Mesenchymal stem cell (in vitro differentiated cells and primary cell): Measurements from ENCODE around the gene MKKS.
"Not testable (repeated sequence)": the region's sequence is repeated elsewhere in the genome, so short reads cannot be mapped to it uniquely, and the experiment has no call there.

Source experiments
- DNase-seq: peaks from one replicate; pipeline ENCODE4 v3.0.0-alpha.2; 2013
- H2AFZ ChIP-seq: one replicate; pipeline ENCODE4 v1.6.1; 2013; ENCODE audit warnings: low read depth, mild to moderate bottlenecking, control low read depth, inconsistent platforms, low read length, moderate library complexity
- H2AK5ac ChIP-seq: 2 replicates; pipeline ENCODE4 v1.6.1; 2013; ENCODE audit warnings: low read length, moderate library complexity, mild to moderate bottlenecking, inconsistent platforms; ENCODE audit not compliant: severe bottlenecking
- H2BK120ac ChIP-seq: one replicate; pipeline ENCODE4 v1.6.1; 2013; ENCODE audit warnings: low read depth, mild to moderate bottlenecking, inconsistent platforms, low read length, moderate library complexity
- H2BK12ac ChIP-seq, 2 experiments: one replicate each; pipeline ENCODE4 v1.6.1; 2013; ENCODE audit warnings: inconsistent platforms in 2 of 2, low read length in 2 of 2, mild to moderate bottlenecking in 2 of 2, moderate library complexity in 2 of 2, control low read depth in 1 of 2
- H2BK15ac ChIP-seq: one replicate; pipeline ENCODE4 v1.6.1; 2013; ENCODE audit warnings: mild to moderate bottlenecking, low read depth, inconsistent platforms; ENCODE audit not compliant: poor library complexity, severe bottlenecking
- H2BK5ac ChIP-seq: 2 replicates; pipeline ENCODE4 v1.6.1; 2013; ENCODE audit warnings: low read depth, mild to moderate bottlenecking, low read length, control low read depth, inconsistent platforms; ENCODE audit not compliant: poor library complexity, severe bottlenecking
- H3K14ac ChIP-seq, 2 experiments: one replicate each; pipeline ENCODE4 v1.6.1; 2013; ENCODE audit warnings: inconsistent platforms in 2 of 2, low read length in 2 of 2, control low read depth in 1 of 2, mild to moderate bottlenecking in 1 of 2, moderate library complexity in 1 of 2
- H3K18ac ChIP-seq, 2 experiments: one replicate each; pipeline ENCODE4 v1.6.1; 2013; ENCODE audit warnings: inconsistent platforms in 2 of 2, low read length in 2 of 2, control low read depth in 1 of 2, low read depth in 1 of 2, mild to moderate bottlenecking in 1 of 2
- H3K23ac ChIP-seq, 2 experiments: one replicate each; pipeline ENCODE4 v1.6.1; 2013; ENCODE audit warnings: inconsistent platforms in 2 of 2, low read length in 2 of 2, mild to moderate bottlenecking in 2 of 2, moderate library complexity in 2 of 2, control low read depth in 1 of 2
- H3K27ac ChIP-seq: 2 replicates; pipeline ENCODE4 v1.5.1; 2013; ENCODE audit warnings: mild to moderate bottlenecking, moderate library complexity, low read length, control low read depth, inconsistent platforms; ENCODE audit not compliant: poor library complexity, severe bottlenecking
- H3K27me3 ChIP-seq, 2 experiments: 2 replicates each; pipeline versions ENCODE4 v1.6.1 to v1.7.0; 2013; ENCODE audit warnings: low read length in 2 of 2, mild to moderate bottlenecking in 2 of 2, moderate library complexity in 2 of 2, control low read depth in 1 of 2, inconsistent platforms in 1 of 2; ENCODE audit not compliant: control insufficient read depth in 1 of 2, insufficient read depth in 1 of 2
- H3K36me3 ChIP-seq, 2 experiments: 2 replicates each; pipeline versions ENCODE4 v1.6.1 to v1.7.0; 2013; ENCODE audit warnings: low read length in 2 of 2, control low read depth in 1 of 2, inconsistent platforms in 1 of 2, low read depth in 1 of 2, mild to moderate bottlenecking in 1 of 2; ENCODE audit not compliant: insufficient read depth in 2 of 2, control insufficient read depth in 1 of 2
- H3K4ac ChIP-seq, 2 experiments: one replicate each; pipeline ENCODE4 v1.6.1; 2013; ENCODE audit warnings: inconsistent platforms in 2 of 2, low read length in 2 of 2, mild to moderate bottlenecking in 2 of 2, moderate library complexity in 2 of 2, control low read depth in 1 of 2, low read depth in 1 of 2
- H3K4me1 ChIP-seq: 2 replicates; pipeline ENCODE4 v1.6.1; 2013; ENCODE audit warnings: low read depth, low read length, control low read depth; ENCODE audit not compliant: control insufficient read depth, insufficient read depth
- H3K4me2 ChIP-seq: 2 replicates; pipeline ENCODE4 v1.6.1; 2013; ENCODE audit warnings: low read length, mild to moderate bottlenecking, inconsistent platforms; ENCODE audit not compliant: poor library complexity, severe bottlenecking
- H3K4me3 ChIP-seq, 2 experiments: 2 replicates each; pipeline versions ENCODE4 v1.5.1 to v1.7.0; 2013; ENCODE audit warnings: low read length in 2 of 2, mild to moderate bottlenecking in 2 of 2, control low read depth in 1 of 2, low read depth in 1 of 2; ENCODE audit not compliant: insufficient read depth in 1 of 2
- H3K79me1 ChIP-seq: replicated peaks from 2 replicates; pipeline ENCODE4 v1.6.1; 2013; ENCODE audit warnings: mild to moderate bottlenecking, control low read depth, low read length, inconsistent platforms; ENCODE audit not compliant: poor library complexity, severe bottlenecking
- H3K9ac ChIP-seq: 2 replicates; pipeline ENCODE4 v1.7.0; 2013; ENCODE audit warnings: mild to moderate bottlenecking, low read length, moderate library complexity
- H3K9me3 ChIP-seq: 2 replicates; pipeline ENCODE4 v1.7.0; 2013; ENCODE audit warnings: mild to moderate bottlenecking, low read length; ENCODE audit not compliant: control insufficient read depth
- H4K8ac ChIP-seq: one replicate; pipeline ENCODE4 v1.6.1; 2013; ENCODE audit warnings: inconsistent platforms, mild to moderate bottlenecking, low read length, moderate library complexity
- H4K91ac ChIP-seq: one replicate; pipeline ENCODE4 v1.6.1; 2013; ENCODE audit warnings: mild to moderate bottlenecking, low read length, inconsistent platforms
- WGBS: methylation state at CpG from one replicate; pipeline ENCODE4 v1.1.7; 2013; ENCODE audit warnings: mixed read lengths; 5-methylcytosine and 5-hydroxymethylcytosine counted together

Gene MKKS

GRCh38 chr20:10402938-10403608 is 30.9 kb downstream of the MKKS start:
- Histone ChIP-seq H3K23ac (no peak overlapping the region), H3K14ac (no peak overlapping the region), H2BK15ac (no peak overlapping the region), H2BK12ac (no peak overlapping the region), H3K4me1 (no peaks in the 10 kb centered on the region), H3K4me2 (no peak overlapping the region), H2BK120ac (no peak overlapping the region), H3K4ac (peak overlapping the region in 1 of 2 experiments; percentile 26), H2BK5ac (no peak overlapping the region), H3K18ac (no peak overlapping the region), H3K9me3 (no peaks in the 10 kb centered on the region), H4K8ac (no peak overlapping the region), H3K79me1 (no peaks in the 10 kb centered on the region), H3K27ac (no peak overlapping the region), H3K36me3 (peaks cover 3 to 26% of the 10 kb centered on the region in 2 experiments), H3K4me3 (no peak overlapping the region), H2AFZ (no peak overlapping the region), H3K9ac (no peak overlapping the region), H2AK5ac (no peak overlapping the region), H3K27me3 (no peaks in the 10 kb centered on the region), H4K91ac (no peak overlapping the region)
- DNase-seq = no peak
- WGBS = 91% methylated on average over 3 of the region's 3 CpGs

DNA sequence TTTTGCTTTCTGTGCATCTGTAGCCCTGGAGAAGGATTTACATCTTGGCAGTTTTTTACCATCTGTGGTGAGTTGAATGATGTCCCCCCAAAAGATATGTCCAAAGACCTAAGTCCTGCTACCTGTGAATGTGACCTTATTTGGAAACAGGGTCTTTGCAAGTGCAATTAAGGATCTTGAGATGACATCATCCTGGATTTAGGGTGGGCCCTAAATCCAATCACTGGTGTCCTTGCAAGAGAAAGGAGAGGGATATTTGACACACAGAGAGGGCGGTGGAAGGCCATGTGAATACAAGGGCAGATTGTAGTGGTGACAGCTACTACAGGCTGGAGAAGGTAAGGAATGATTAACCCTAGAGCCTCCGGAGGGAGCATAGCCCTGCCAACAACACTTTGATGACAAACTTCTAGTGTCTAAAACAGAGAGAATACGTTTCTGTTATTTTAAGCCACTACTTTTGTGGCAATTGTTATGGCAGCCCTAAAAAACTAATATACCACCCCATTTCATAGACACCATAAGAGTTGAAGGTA is 35.1 kb downstream of the MKKS start:
- Histone ChIP-seq H4K8ac (no peak overlapping the region), H3K9ac (no peak overlapping the region), H2BK12ac (no peak overlapping the region), H3K36me3 (no peaks in the 10 kb centered on the region), H3K4me3 (no peak overlapping the region), H3K27me3 (no peaks in the 10 kb centered on the region), H3K18ac (no peak overlapping the region), H2BK5ac (no peak overlapping the region), H3K23ac (no peak overlapping the region), H4K91ac (no peak overlapping the region), H3K9me3 (no peaks in the 10 kb centered on the region), H2BK120ac (no peak overlapping the region), H2AFZ (no peak overlapping the region), H2BK15ac (no peak overlapping the region), H3K27ac (no peak overlapping the region), H3K4me2 (no peak overlapping the region), H3K4ac (no peak overlapping the region), H3K79me1 (no peaks in the 10 kb centered on the region), H3K4me1 (no peaks in the 10 kb centered on the region), H3K14ac (no peak overlapping the region), H2AK5ac (no peak overlapping the region)
- WGBS = 38% methylated on average over 2 of the region's 3 CpGs
- no peak for DNase-seq

DNA sequence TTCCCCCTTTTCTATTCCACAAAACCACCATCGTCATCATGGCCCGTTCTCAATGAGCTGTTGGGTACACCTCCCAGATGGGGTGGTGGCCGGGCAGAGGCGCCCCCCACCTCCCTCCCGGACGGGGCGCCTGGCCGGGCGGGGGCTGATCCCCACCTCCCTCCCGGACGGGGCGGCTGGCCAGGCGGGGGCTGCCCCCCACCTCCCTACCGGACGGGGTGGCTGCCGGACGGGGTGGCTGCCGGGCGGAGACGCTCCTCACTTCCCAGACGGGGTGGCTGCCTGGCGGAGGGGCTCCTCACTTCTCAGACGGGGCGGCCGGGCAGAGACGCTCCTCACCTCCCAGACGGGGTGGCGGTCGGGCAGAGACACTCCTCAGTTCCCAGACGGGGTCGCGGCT is 39.3 kb downstream of the MKKS start:
- WGBS = 98% methylated on average over 17 of the region's 32 CpGs
- not testable (repeated sequence) for H2BK120ac ChIP-seq, H3K18ac ChIP-seq, H2BK12ac ChIP-seq, H3K14ac ChIP-seq, H3K4me2 ChIP-seq, H3K4ac ChIP-seq, H2BK5ac ChIP-seq, H3K36me3 ChIP-seq, H4K91ac ChIP-seq, H3K9ac ChIP-seq, H3K27me3 ChIP-seq, H4K8ac ChIP-seq, H2AFZ ChIP-seq, DNase-seq, H3K4me3 ChIP-seq, H3K4me1 ChIP-seq, H3K27ac ChIP-seq, H3K23ac ChIP-seq, H2AK5ac ChIP-seq, H3K9me3 ChIP-seq, H3K79me1 ChIP-seq, H2BK15ac ChIP-seq

DNA sequence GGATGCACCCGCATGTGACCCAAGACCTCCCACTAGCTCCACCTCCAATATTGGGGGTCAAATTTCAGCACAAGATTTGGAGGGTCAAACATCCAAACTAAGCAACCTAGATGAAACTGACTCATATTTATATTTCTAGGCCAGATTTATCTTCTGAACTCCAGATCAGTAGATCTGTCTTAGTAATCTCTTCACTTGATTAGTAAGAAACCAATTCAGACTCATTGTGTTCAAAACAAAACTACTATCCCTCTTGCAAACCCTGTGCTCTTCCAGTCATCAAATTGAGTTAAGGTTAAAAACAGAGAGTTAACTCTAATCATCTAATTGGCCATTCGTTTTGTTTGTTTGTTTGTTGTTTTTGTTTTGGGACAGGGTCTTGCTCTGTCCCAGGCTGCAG is 43.3 kb downstream of the MKKS start:
- no peak overlapping the region for H3K27ac ChIP-seq
- no peaks in the 10 kb centered on the region for H3K27me3 ChIP-seq
- no peaks in the 10 kb centered on the region for H3K9me3 ChIP-seq
- H4K91ac ChIP-seq = no peak overlapping the region
- H3K4me2 ChIP-seq = no peak overlapping the region
- H3K4ac ChIP-seq = no peak overlapping the region
- no peak overlapping the region for H3K9ac ChIP-seq
- H2BK120ac ChIP-seq = no peak overlapping the region
- no peak overlapping the region for H2BK5ac ChIP-seq
- no peak overlapping the region for H3K4me3 ChIP-seq
- H3K79me1 ChIP-seq = no peaks in the 10 kb centered on the region
- H2BK15ac ChIP-seq = no peak overlapping the region
- H2AK5ac ChIP-seq = no peak overlapping the region
- H2AFZ ChIP-seq = no peak overlapping the region
- 100% methylated on average over 2 of the region's 2 CpGs for whole genome bisulfite sequencing
- H2BK12ac ChIP-seq = no peak overlapping the region
- DNase-seq = no peak
- no peak overlapping the region for H3K18ac ChIP-seq
- H4K8ac ChIP-seq = peak overlapping the region; percentile 28
- H3K23ac ChIP-seq = no peak overlapping the region
- no peaks in the 10 kb centered on the region for H3K36me3 ChIP-seq
- no peak overlapping the region for H3K14ac ChIP-seq
- peaks cover 2% of the 10 kb centered on the region for H3K4me1 ChIP-seq
